ENCODE results near the gene B3GNT7.

The B3GNT7 gene

GRCh38 chr2:231395188-231396057 lies at the start of gene B3GNT7:
Gene B3GNT7 (plus strand): TSS chr2:231395710. CDS start chr2:231395804, 94 bp downstream.
- Histone ChIP-seq H3K4me3 (ENCODE audit: low read depth, low read length) (0 out of 2 replicates have a peak within 1 kb of the TSS, but pooled peaks have one; percentile 2), H3K4me1 (ENCODE audit: control insufficient read depth, insufficient read depth, low read length) (no peaks in the 10 kb centered on the region), H3K36me3 (ENCODE audit: control insufficient read depth in 2 of 2, insufficient read depth in 1 of 2, low read length in 2 of 2) (no peaks in the 10 kb centered on the region), H3K27ac (ENCODE audit: extremely low read depth, low read depth, low read length) (0 out of 2 replicates have a peak within 1 kb of the TSS, but pooled peaks have one; percentile 4), H3K9me3 (ENCODE audit: control insufficient read depth, insufficient read depth, low read depth, low read length) (no peaks in the 10 kb centered on the region)
- TF ChIP-seq ZNF112 (tag by site-specific recombination; IDR thresholded peaks at IDR 0.05) (no peak), BCL11B (tag by site-specific recombination; IDR thresholded peaks at IDR 0.05; ENCODE audit: low read depth) (no peak), ZFP37 (tag by site-specific recombination; IDR thresholded peaks at IDR 0.05) (no peak), KLF10 (tag by site-specific recombination; IDR thresholded peaks at IDR 0.05) (no peak)
- ChIA-PET POLR2A (interaction anchor here (1.3 kb wide), 1 partner anchor 16 kb away, joined by 3 read pairs; no protein-coding TSS in a partner anchor), CTCF (interaction anchor here (0.5 to 0.6 kb wide), 2 partner anchors 53 to 173 kb away, joined by 4 to 5 read pairs; no protein-coding TSS in a partner anchor)

- Histone ChIP-seq H3K4me3 (ENCODE audit: low read depth, low read length) (no peak overlapping the region), H3K27ac (ENCODE audit: extremely low read depth, low read depth, low read length) (no peak overlapping the region), H3K4me1 (ENCODE audit: control insufficient read depth, insufficient read depth, low read length) (peaks cover 9% of the 10 kb centered on the region), H3K9me3 (ENCODE audit: control insufficient read depth, insufficient read depth, low read depth, low read length) (no peaks in the 10 kb centered on the region), H3K36me3 (ENCODE audit: control insufficient read depth in 2 of 2, insufficient read depth in 1 of 2, low read length in 2 of 2) (no peaks in the 10 kb centered on the region)
- ChIA-PET CTCF (interaction anchor here (0.6 kb wide), 1 partner anchor 210 kb away, joined by 3 read pairs; no protein-coding TSS in a partner anchor), POLR2A (no interaction called here)
- TF ChIP-seq PRDM10 (tag by site-specific recombination; IDR thresholded peaks at IDR 0.05), result peak; percentile 70
- TF ChIP-seq EGR2 (tag by site-specific recombination; IDR thresholded peaks at IDR 0.05; ENCODE audit: low read depth), result peak; percentile 66
- TF ChIP-seq ZFHX2 (tag by site-specific recombination; conservative IDR thresholded peaks at IDR 0.05), result peak; percentile 56
- no peak for TF ChIP-seq ZNF830 (tag by site-specific recombination; IDR thresholded peaks at IDR 0.05; ENCODE audit: low read depth)
These were observed 48.4 kb upstream of the B3GNT7 start for GRCh38 chr2:231347081-231347480.

GRCh38 chr2:231347638-231348037 lies 47.9 kb upstream of the B3GNT7 start:
- H3K9me3 ChIP-seq (ENCODE audit: control insufficient read depth, insufficient read depth, low read depth, low read length), result no peaks in the 10 kb centered on the region

More at GRCh38 chr2:231347638-231348037, 47.9 kb upstream of the B3GNT7 start:
- TF ChIP-seq ZNF26 (tag by site-specific recombination; IDR thresholded peaks at IDR 0.05) (no peak), MEIS1 (CRISPR knock-in tag; IDR thresholded peaks at IDR 0.05; ENCODE audit: borderline replicate concordance) (no peak), ZNF280D (tag by site-specific recombination; IDR thresholded peaks at IDR 0.05) (no peak), ZNF473 (tag by site-specific recombination; IDR thresholded peaks at IDR 0.05) (no peak), ZBTB21 (tag by site-specific recombination; IDR thresholded peaks at IDR 0.05) (no peak), ZNF132 (tag by site-specific recombination; IDR thresholded peaks at IDR 0.05; ENCODE audit: borderline replicate concordance) (no peak), ZNF433 (tag by site-specific recombination; IDR thresholded peaks at IDR 0.05; ENCODE audit: low read depth) (no peak), ZNF654 (tag by site-specific recombination; IDR thresholded peaks at IDR 0.05; ENCODE audit: low read depth) (no peak), ZNF600 (tag by site-specific recombination; IDR thresholded peaks at IDR 0.05) (no peak), ZNF549 (tag by site-specific recombination; IDR thresholded peaks at IDR 0.05) (no peak), ZNF621 (tag by site-specific recombination; IDR thresholded peaks at IDR 0.05) (no peak), ZSCAN30 (tag by site-specific recombination; IDR thresholded peaks at IDR 0.05) (no peak), ZBTB20 (tag by site-specific recombination; IDR thresholded peaks at IDR 0.05) (no peak), ZNF112 (tag by site-specific recombination; IDR thresholded peaks at IDR 0.05) (no peak), ZNF157 (tag by site-specific recombination; IDR thresholded peaks at IDR 0.05) (no peak), ZNF677 (tag by site-specific recombination; IDR thresholded peaks at IDR 0.05) (no peak)
- H3K36me3 ChIP-seq (ENCODE audit: control insufficient read depth in 2 of 2, insufficient read depth in 1 of 2, low read length in 2 of 2), result no peaks in the 10 kb centered on the region
- H3K27ac ChIP-seq (ENCODE audit: extremely low read depth, low read depth, low read length), result no peak overlapping the region
- H3K4me1 ChIP-seq (ENCODE audit: control insufficient read depth, insufficient read depth, low read length), result peaks cover 9% of the 10 kb centered on the region
- H3K4me3 ChIP-seq (ENCODE audit: low read depth, low read length), result no peak overlapping the region
- CTCF ChIA-PET, result interaction anchor here (0.6 kb wide), 1 partner anchor 209 kb away, joined by 3 read pairs; no protein-coding TSS in a partner anchor
- POLR2A ChIA-PET, result no interaction called here

Data from HEK293 (cell line).